OCI-LY1 (cell line): ENCODE measurements around the gene KNCN.

Source experiments
- H2AFZ ChIP-seq: fragments of 200-600 bp; sonication (generic), shearing (Covaris generic); 2 replicates; pipeline ENCODE4 v1.6.0; 2014; ENCODE audit warnings: antibody characterized with exemption, mild to moderate bottlenecking, low read length
- H3F3A ChIP-seq: fragments of 200-600 bp; sonication (generic), shearing (Covaris generic); 2 replicates; pipeline ENCODE4 v1.6.0; 2014; ENCODE audit warnings: mild to moderate bottlenecking, antibody characterized with exemption, low read length, moderate library complexity; ENCODE audit not compliant: insufficient read depth
- H3K27ac ChIP-seq: fragments of 200-600 bp; sonication (generic); 2 replicates; pipeline ENCODE4 v1.5.1; 2014; ENCODE audit warnings: low read length, mixed run types, mild to moderate bottlenecking, low read depth; ENCODE audit not compliant: poor library complexity, severe bottlenecking
- H3K27me3 ChIP-seq: fragments of 200-600 bp; sonication (generic); 2 replicates; pipeline ENCODE4 v1.6.0; 2014; ENCODE audit warnings: antibody characterized with exemption, mild to moderate bottlenecking, low read length, moderate library complexity; ENCODE audit not compliant: insufficient read depth
- H3K36me3 ChIP-seq: fragments of 200-600 bp; sonication (generic); 2 replicates; pipeline ENCODE4 v1.6.1; 2014; ENCODE audit warnings: mild to moderate bottlenecking, antibody characterized with exemption, low read length, moderate library complexity, mixed read lengths; ENCODE audit not compliant: insufficient read depth
- H3K4me1 ChIP-seq: fragments of 200-600 bp; sonication (generic); 2 replicates; pipeline ENCODE4 v1.5.1; 2014; ENCODE audit warnings: mild to moderate bottlenecking, low read length, moderate library complexity; ENCODE audit not compliant: insufficient read depth, severe bottlenecking
- H3K4me2 ChIP-seq: fragments of 200-600 bp; sonication (generic), shearing (Covaris generic); 2 replicates; pipeline ENCODE4 v1.6.1; 2014; ENCODE audit warnings: low read length
- H3K4me3 ChIP-seq: fragments of 200-600 bp; sonication (generic); 2 replicates; pipeline ENCODE4 v1.5.1; 2014; ENCODE audit warnings: low read length, low read depth, mild to moderate bottlenecking, mixed read lengths; ENCODE audit not compliant: poor library complexity, severe bottlenecking
- H3K79me2 ChIP-seq: fragments of 200-600 bp; shearing (Covaris generic); 2 replicates; pipeline ENCODE4 v1.6.1; 2016; ENCODE audit warnings: mixed run types, low read length, mixed read lengths; ENCODE audit not compliant: insufficient read depth
- H3K9ac ChIP-seq: fragments of 200-600 bp; sonication (generic), shearing (Covaris generic); 2 replicates; pipeline ENCODE4 v1.6.1; 2014; ENCODE audit warnings: mild to moderate bottlenecking, low read length, mixed read lengths
- H3K9me2 ChIP-seq: fragments of 200-600 bp; sonication (generic), shearing (Covaris generic); 2 replicates; pipeline ENCODE4 v1.6.1; 2014; ENCODE audit warnings: low read depth, mild to moderate bottlenecking, low read length, mixed read lengths
- H3K9me3 ChIP-seq: fragments of 200-600 bp; shearing (Covaris generic); 2 replicates; pipeline ENCODE4 v1.6.1; 2014; ENCODE audit warnings: low read length, mixed read lengths
- H4K20me1 ChIP-seq: fragments of 200-600 bp; sonication (generic), shearing (Covaris generic); 2 replicates; pipeline ENCODE4 v1.6.0; 2016; ENCODE audit warnings: mild to moderate bottlenecking, low read length; ENCODE audit not compliant: insufficient read depth
- EZH2 ChIP-seq: fragments of 200-600 bp; sonication (generic), shearing (Covaris generic); IDR thresholded peaks from 2 replicates; pipeline ENCODE4 v1.8.0; 2017; ENCODE audit warnings: borderline replicate concordance, mixed run types, mild to moderate bottlenecking, antibody characterized with exemption, low read length, moderate library complexity, mixed read lengths
- TF ChIP-seq, protein P1 (sequence below): fragments of 200-600 bp; sonication (generic), shearing (Covaris generic); IDR thresholded peaks from 2 replicates; pipeline ENCODE4 v1.5.1; 2017; ENCODE audit warnings: mild to moderate bottlenecking, antibody characterized with exemption, low read length, moderate library complexity, mixed read lengths

KNCN gene

DNA sequence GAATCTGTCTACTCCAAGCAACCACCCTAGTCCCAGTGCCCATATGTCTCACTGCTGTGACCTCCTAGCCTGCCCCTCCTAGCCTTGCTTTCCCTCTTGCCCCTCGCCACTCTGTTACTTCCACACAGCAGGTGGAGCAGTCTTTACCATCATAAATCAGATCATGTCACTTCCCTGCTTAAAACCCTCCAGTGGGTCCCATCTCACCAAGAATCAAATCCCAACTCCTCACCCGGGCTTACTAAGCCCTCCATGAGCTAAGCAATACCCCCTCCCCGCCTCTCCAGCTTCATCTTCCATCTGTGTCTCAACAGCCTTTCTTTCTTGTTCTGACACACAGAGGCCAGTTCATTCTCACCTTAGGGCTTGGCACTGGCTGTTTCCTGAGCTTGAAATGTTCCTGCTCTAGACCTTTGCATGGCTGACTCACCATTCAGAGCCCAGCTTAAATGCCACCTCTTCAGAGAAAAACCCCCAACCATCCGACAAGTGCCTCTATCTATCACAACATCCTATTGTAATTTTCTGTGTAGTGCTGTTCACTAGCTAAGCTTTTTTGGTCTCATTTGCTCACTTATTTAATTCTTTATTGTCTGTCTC lies 22.3 kb downstream of the KNCN start:
- H3K79me2 ChIP-seq = no peaks in the 10 kb centered on the region
- H3K9me3 ChIP-seq = no peaks in the 10 kb centered on the region
- no peaks in the 10 kb centered on the region for H3K4me1 ChIP-seq
- no peaks in the 10 kb centered on the region for H3F3A ChIP-seq
- no peaks in the 10 kb centered on the region for H4K20me1 ChIP-seq
- TF ChIP-seq, protein P1, sequence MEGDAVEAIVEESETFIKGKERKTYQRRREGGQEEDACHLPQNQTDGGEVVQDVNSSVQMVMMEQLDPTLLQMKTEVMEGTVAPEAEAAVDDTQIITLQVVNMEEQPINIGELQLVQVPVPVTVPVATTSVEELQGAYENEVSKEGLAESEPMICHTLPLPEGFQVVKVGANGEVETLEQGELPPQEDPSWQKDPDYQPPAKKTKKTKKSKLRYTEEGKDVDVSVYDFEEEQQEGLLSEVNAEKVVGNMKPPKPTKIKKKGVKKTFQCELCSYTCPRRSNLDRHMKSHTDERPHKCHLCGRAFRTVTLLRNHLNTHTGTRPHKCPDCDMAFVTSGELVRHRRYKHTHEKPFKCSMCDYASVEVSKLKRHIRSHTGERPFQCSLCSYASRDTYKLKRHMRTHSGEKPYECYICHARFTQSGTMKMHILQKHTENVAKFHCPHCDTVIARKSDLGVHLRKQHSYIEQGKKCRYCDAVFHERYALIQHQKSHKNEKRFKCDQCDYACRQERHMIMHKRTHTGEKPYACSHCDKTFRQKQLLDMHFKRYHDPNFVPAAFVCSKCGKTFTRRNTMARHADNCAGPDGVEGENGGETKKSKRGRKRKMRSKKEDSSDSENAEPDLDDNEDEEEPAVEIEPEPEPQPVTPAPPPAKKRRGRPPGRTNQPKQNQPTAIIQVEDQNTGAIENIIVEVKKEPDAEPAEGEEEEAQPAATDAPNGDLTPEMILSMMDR = no peak
- TF ChIP-seq EZH2 = no peak
- 0 out of 2 replicates have a peak, but pooled peaks cover 4% of the 10 kb centered on the region for H3K27me3 ChIP-seq
- H2AFZ ChIP-seq = no peak overlapping the region
- H3K4me2 ChIP-seq = no peak overlapping the region
- no peak overlapping the region for H3K9ac ChIP-seq
- H3K27ac ChIP-seq = no peak overlapping the region
- no peaks in the 10 kb centered on the region for H3K36me3 ChIP-seq
- H3K9me2 ChIP-seq = no peaks in the 10 kb centered on the region
- H3K4me3 ChIP-seq = no peak overlapping the region

GRCh38 chr1:46528297-46528955 lies 23.0 kb downstream of the KNCN start:
- Histone ChIP-seq H3K27me3 (0 out of 2 replicates have a peak, but pooled peaks cover under 1% of the 10 kb centered on the region), H3K79me2 (no peaks in the 10 kb centered on the region), H2AFZ (no peak overlapping the region)

GRCh38 chr1:46527474-46528296 lies 23.8 kb downstream of the KNCN start:
- no peak for TF ChIP-seq EZH2
- TF ChIP-seq, protein P1 = peak; percentile 89
- Histone ChIP-seq H3K4me2 (no peak overlapping the region), H3K27me3 (no peaks in the 10 kb centered on the region; the same call in 1 of the 2 replicates), H4K20me1 (no peaks in the 10 kb centered on the region), H3K79me2 (no peaks in the 10 kb centered on the region), H3K9me2 (no peaks in the 10 kb centered on the region), H3K4me1 (no peaks in the 10 kb centered on the region), H2AFZ (no peak overlapping the region), H3K9me3 (no peaks in the 10 kb centered on the region), H3K9ac (no peak overlapping the region), H3K27ac (no peak overlapping the region), H3F3A (no peaks in the 10 kb centered on the region), H3K4me3 (no peak overlapping the region), H3K36me3 (no peaks in the 10 kb centered on the region)

More at GRCh38 chr1:46528297-46528955, 23.0 kb downstream of the KNCN start:
- Histone ChIP-seq H3K36me3 (no peaks in the 10 kb centered on the region), H3K4me1 (no peaks in the 10 kb centered on the region), H4K20me1 (no peaks in the 10 kb centered on the region), H3K4me3 (no peak overlapping the region), H3K9me2 (no peaks in the 10 kb centered on the region), H3K9ac (no peak overlapping the region), H3K27ac (no peak overlapping the region), H3K9me3 (no peaks in the 10 kb centered on the region), H3K4me2 (no peak overlapping the region), H3F3A (no peaks in the 10 kb centered on the region)
- no peak for TF ChIP-seq EZH2
- TF ChIP-seq, protein P1 = no peak; the same call in 1 of the 2 replicates
